Panc1 (cell line): Measurements from ENCODE around the gene FAAP20. TPM values are rescaled to one million over a fixed set of nuclear protein-coding genes. Genes with fewer than 3 reads are reported as not detected.

Experiments
- ATAC-seq: fragments of 200-7000 bp; cut with Tn5 transposase; 2 replicates; pipeline ENCODE4 v1.9.1; 2020; ENCODE audit warnings: mild to moderate bottlenecking, moderate library complexity
- BruUV-seq: library from RNA; stranded (reverse); fragments of 400-500 nt; replicated peaks from 2 replicates; lab custom pipeline; 2021; lab: Mats Ljungman, UMichigan
- CTCF ChIA-PET: fragments of 300-600 bp; sonication (Branson Sonifier 250); formaldehyde crosslinking; loops from one replicate; lab custom pipeline; 2022; ENCODE audit warnings: antibody characterized with exemption; lab: Charles Lee
- POLR2A ChIA-PET: fragments of 300-600 bp; sonication (Branson Sonifier 250); formaldehyde crosslinking; loops from one replicate; lab custom pipeline; 2022; ENCODE audit warnings: antibody characterized with exemption; lab: Charles Lee
- DNase-seq: peaks from one replicate; pipeline ENCODE4 v3.0.0-alpha.2; 2010; ENCODE audit warnings: low read depth, low spot score
- H3K27ac ChIP-seq: 2 replicates; pipeline ENCODE4 v1.5.1; 2011; ENCODE audit warnings: mild to moderate bottlenecking, low read length, inconsistent platforms
- H3K27me3 ChIP-seq: fragments of 200-500 bp; sonication (Bioruptor generic); 2 replicates; pipeline ENCODE4 v1.6.0; 2014; ENCODE audit warnings: low read length, inconsistent platforms; ENCODE audit not compliant: control insufficient read depth, insufficient read depth
- H3K36me3 ChIP-seq: fragments of 200-500 bp; sonication (Bioruptor generic); 2 replicates; pipeline ENCODE4 v1.5.1; 2014; ENCODE audit warnings: inconsistent platforms, mild to moderate bottlenecking, low read length, moderate library complexity; ENCODE audit not compliant: control insufficient read depth, insufficient read depth
- H3K4me1 ChIP-seq: 2 replicates; pipeline ENCODE4 v1.5.1; 2011; ENCODE audit warnings: inconsistent platforms, mild to moderate bottlenecking, low read length, moderate library complexity; ENCODE audit not compliant: control insufficient read depth, insufficient read depth
- H3K4me3 ChIP-seq, 2 experiments: 2 replicates each; pipeline ENCODE4 v1.5.1; 2011 to 2012; ENCODE audit warnings: low read depth in 2 of 2, low read length in 2 of 2, mild to moderate bottlenecking in 2 of 2, inconsistent platforms in 1 of 2, moderate library complexity in 1 of 2
- H3K9me3 ChIP-seq: fragments of 200-500 bp; sonication (Bioruptor generic); 2 replicates; pipeline ENCODE4 v1.5.1; 2014; ENCODE audit warnings: low read depth, mild to moderate bottlenecking, inconsistent platforms, low read length, moderate library complexity; ENCODE audit not compliant: control insufficient read depth, insufficient read depth
- CTCF ChIP-seq: fragments of 450-650 bp; IDR thresholded peaks from 2 replicates; pipeline ENCODE4 v1.5.1; 2017; ENCODE audit warnings: mild to moderate bottlenecking
- POLR2AphosphoS5 ChIP-seq: IDR thresholded peaks from 2 replicates; pipeline ENCODE4 v1.6.1; 2012; ENCODE audit warnings: mild to moderate bottlenecking, low read depth, low read length, moderate library complexity
- REST ChIP-seq, 2 experiments: IDR thresholded peaks; 2 replicates each; pipeline ENCODE4 v1.6.1; 2011 to 2012; ENCODE audit warnings: low read depth in 2 of 2, control low read depth in 1 of 2, low read length in 1 of 2, mild to moderate bottlenecking in 1 of 2, moderate library complexity in 1 of 2; ENCODE audit not compliant: insufficient read depth in 1 of 2
- SIN3A ChIP-seq: IDR thresholded peaks from 2 replicates; pipeline ENCODE4 v1.6.1; 2012; ENCODE audit warnings: low read depth, mild to moderate bottlenecking, low read length, moderate library complexity, borderline replicate concordance; ENCODE audit not compliant: insufficient read depth
- TCF7L2 ChIP-seq: IDR thresholded peaks from 2 replicates; pipeline ENCODE4 v1.6.1; 2011; ENCODE audit warnings: mild to moderate bottlenecking, low read depth, low read length, inconsistent platforms
- in situ Hi-C: cut with HindIII; loops from 2 replicates; pipeline ENCODE4 v1.10.0; 2016; ENCODE audit warnings: low sequenced_read_pairs, low pct_unique_long_range_greater_than_20kb
- intact Hi-C: fragments of 100-400 bp; cut with micrococcal nuclease; formaldehyde crosslinking; loops from one replicate; pipeline ENCODE4 v1.10.0; 2022; ENCODE audit not compliant: unreplicated experiment
- total RNA-seq: library from RNA; stranded (reverse); gene quantifications from one replicate; pipeline ENCODE4 v1.2.1, GENCODE V29; 2021; ENCODE audit not compliant: unreplicated experiment

FAAP20 gene
- total RNA-seq, 1 experiment from 2014 or later: 177 TPM

DNA sequence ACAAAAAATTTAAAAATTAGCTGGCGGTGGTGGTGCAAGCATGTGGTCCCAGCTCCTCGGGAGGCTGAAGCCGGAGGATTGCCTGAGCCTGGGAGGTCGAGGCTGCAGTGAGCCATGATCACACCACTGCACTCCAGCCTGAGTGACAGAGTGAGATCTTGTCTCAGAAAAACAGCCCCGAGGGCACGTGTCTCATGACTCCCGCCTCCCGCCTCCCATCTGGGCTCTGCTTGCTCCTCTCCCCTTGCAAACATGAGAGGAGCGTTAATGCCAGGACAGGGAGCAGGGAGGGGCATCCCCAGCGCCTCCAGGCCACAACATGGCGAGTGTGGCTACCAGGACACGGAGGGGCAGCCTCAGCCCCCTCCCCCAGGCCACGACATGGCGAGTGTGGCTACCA is 28.3 kb downstream of the FAAP20 start:
- no peaks in the 10 kb centered on the region for H3K9me3 ChIP-seq
- no peak overlapping the region for H3K27ac ChIP-seq
- H3K4me1 ChIP-seq: no peaks in the 10 kb centered on the region
- DNase-seq: no peak
- ChIA-PET CTCF (no interaction called here), POLR2A (no interaction called here)
- no peaks in the 10 kb centered on the region for H3K27me3 ChIP-seq
- no TSS peak for BruUV-seq
- in situ Hi-C loops (no loop called here), intact Hi-C loops (no loop called here)
- H3K36me3 ChIP-seq: no peaks in the 10 kb centered on the region
- H3K4me3 ChIP-seq: no peak overlapping the region
- TF ChIP-seq TCF7L2 (no peak), POLR2AphosphoS5 (no peak), REST (IDR thresholded peaks at IDR 0.05; ENCODE audit: insufficient read depth in 1 of 2, low read depth in 2 of 2, low read length in 1 of 2) (no peak), SIN3A (no peak), CTCF (no peak)
- ATAC-seq: no peak

DNA sequence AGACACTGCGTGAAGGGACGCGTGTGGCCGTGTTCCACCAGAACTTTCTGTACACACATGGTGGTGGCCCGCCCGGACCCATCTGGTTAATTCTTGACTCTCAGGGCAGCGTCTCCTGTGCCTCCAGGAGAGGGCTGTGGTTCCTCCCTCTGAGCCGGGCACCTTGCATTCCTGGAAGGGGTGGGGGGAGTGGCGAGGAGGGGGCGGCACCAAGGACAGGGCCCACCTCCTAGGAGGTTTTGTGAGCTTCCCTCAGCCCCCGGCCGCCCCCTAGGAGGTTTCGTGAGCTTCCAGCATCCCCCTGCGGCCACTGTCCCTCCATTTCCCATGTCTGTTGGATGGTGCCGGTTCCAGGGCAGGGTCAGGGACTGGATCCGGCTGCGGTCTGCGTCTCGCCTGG is 28.9 kb downstream of the FAAP20 start:
- Histone ChIP-seq H3K27me3 (no peaks in the 10 kb centered on the region), H3K4me3 (no peak overlapping the region), H3K9me3 (no peaks in the 10 kb centered on the region), H3K27ac (no peak overlapping the region), H3K4me1 (no peaks in the 10 kb centered on the region), H3K36me3 (no peaks in the 10 kb centered on the region)
- no TSS peak for BruUV-seq
- ATAC-seq: no peak
- ChIA-PET CTCF (no interaction called here), POLR2A (no interaction called here)
- intact Hi-C loops (no loop called here), in situ Hi-C loops (no loop called here)
- no peak for DNase-seq
- no peak for TF ChIP-seq SIN3A
- no peak for TF ChIP-seq POLR2AphosphoS5
- TF ChIP-seq TCF7L2: no peak
- TF ChIP-seq REST (IDR thresholded peaks at IDR 0.05; ENCODE audit: insufficient read depth in 1 of 2, low read depth in 2 of 2, low read length in 1 of 2): no peak
- no peak for TF ChIP-seq CTCF
